Ovary (tissue), 9 donors: ENCODE results near the gene STX3. TPM values are rescaled to one million over a fixed set of nuclear protein-coding genes. Genes with fewer than 3 reads are reported as not detected.

ENCODE experiments used
- DNase-seq, 5 donors: peaks; one replicate each; pipeline ENCODE4 v3.0.0-alpha.2; 2019 to 2020
- H3K27ac ChIP-seq, 2 donors: fragments of 200-600 bp; one replicate each; pipeline versions ENCODE4 v1.5.1 to v1.8.0; 2019 to 2022
- H3K27me3 ChIP-seq: fragments of 200-600 bp; one replicate; pipeline ENCODE4 v1.8.0; 2022
- H3K36me3 ChIP-seq: fragments of 200-600 bp; sonication (generic); one replicate; pipeline ENCODE4 v1.5.1; 2019
- H3K4me1 ChIP-seq: one replicate; pipeline ENCODE4 v1.8.1; 2013; ENCODE audit warnings: mild to moderate bottlenecking, moderate library complexity; ENCODE audit not compliant: insufficient read depth
- H3K4me3 ChIP-seq: fragments of 200-600 bp; sonication (generic); one replicate; pipeline ENCODE4 v1.5.1; 2017
- H3K9me3 ChIP-seq, 2 donors: fragments of 200-600 bp in 1 of 2; sonication (generic) in 1 of 2; one replicate each; pipeline versions ENCODE4 v1.5.1 to v1.8.1; 2013 to 2019; ENCODE audit warnings: mild to moderate bottlenecking in 1 of 2, moderate library complexity in 1 of 2
- EP300 ChIP-seq: sonication (generic); formaldehyde crosslinking; IDR thresholded peaks from one replicate; pipeline ENCODE4 v1.6.1; 2017; ENCODE audit warnings: antibody characterized with exemption
- POLR2A ChIP-seq: fragments of 450-650 bp; IDR thresholded peaks from one replicate; pipeline ENCODE4 v1.6.1; 2017; ENCODE audit warnings: antibody characterized with exemption, mild to moderate bottlenecking, moderate library complexity
- WGBS, 3 donors: extraction: QIAGEN DNeasy Blood & Tissue Kit in 1 of 3; methylation state at CpG; one replicate each; pipeline versions ENCODE4 v1.1.5 to v1.1.7; 2013 to 2017; 5-methylcytosine and 5-hydroxymethylcytosine counted together
- intact Hi-C, 4 donors: fragments of 100-400 bp; cut with DNase I; formaldehyde crosslinking; loops; one replicate each; pipeline versions ENCODE4 v1.11.0 to v1.15.1; 2022 to 2023
- polyA plus RNA-seq, 2 donors: library from polyadenylated mRNA; stranded (reverse); fragments of 200-250 nt in 1 of 2; fragments of 350-450 nt in 1 of 2; fragmentation: Illumina TruSeq in 1 of 2; extraction: RNeasy Lipid Tissue Mini Kit (QIAGEN cat#74804) in 1 of 2; gene quantifications; one replicate each; pipeline ENCODE4 v1.2.3, GENCODE V29; 2013 to 2014
- total RNA-seq, 7 donors: library from RNA; depleted of rRNA in 2 of 7; stranded (reverse); fragments of >200 nt in 2 of 7; fragmentation: NEBNext Ultra II Directional in 3 of 7; extraction: Animal tissue kit (Norgen Biotek cat#: 25700) in 3 of 7; gene quantifications; one replicate each; pipeline versions ENCODE4 v1.1.0 to v1.2.4, GENCODE V29; 2016 to 2023
- TF ChIP-seq, protein P1 (sequence below), 3 donors: fragments of 450-650 bp in 2 of 3; fragments of 200-600 bp in 1 of 3; IDR thresholded peaks; one replicate each; pipeline versions ENCODE4 v1.5.1 to v1.8.0; 2016 to 2022; ENCODE audit warnings: antibody characterized with exemption in 3 of 3, mild to moderate bottlenecking in 1 of 3
- donor health status: DM: no; HTN: no; CAD: no; lungs with moderate emphysema.
- donor health status: DM: no; HTN: no; CAD: no.
- donor health status: Bipolar disorder and iron deficiency.
- donor health status: DM: yes; HTN: yes; CAD: no.
- donor health status: DM: no; HTN: no; CAD: no.
- donor health status: DM: yes; HTN: yes; CAD: no.

Gene STX3
- total and polyA plus RNA-seq, 9 donors = 13.3 to 29.4 (median 16.2) TPM

DNA sequence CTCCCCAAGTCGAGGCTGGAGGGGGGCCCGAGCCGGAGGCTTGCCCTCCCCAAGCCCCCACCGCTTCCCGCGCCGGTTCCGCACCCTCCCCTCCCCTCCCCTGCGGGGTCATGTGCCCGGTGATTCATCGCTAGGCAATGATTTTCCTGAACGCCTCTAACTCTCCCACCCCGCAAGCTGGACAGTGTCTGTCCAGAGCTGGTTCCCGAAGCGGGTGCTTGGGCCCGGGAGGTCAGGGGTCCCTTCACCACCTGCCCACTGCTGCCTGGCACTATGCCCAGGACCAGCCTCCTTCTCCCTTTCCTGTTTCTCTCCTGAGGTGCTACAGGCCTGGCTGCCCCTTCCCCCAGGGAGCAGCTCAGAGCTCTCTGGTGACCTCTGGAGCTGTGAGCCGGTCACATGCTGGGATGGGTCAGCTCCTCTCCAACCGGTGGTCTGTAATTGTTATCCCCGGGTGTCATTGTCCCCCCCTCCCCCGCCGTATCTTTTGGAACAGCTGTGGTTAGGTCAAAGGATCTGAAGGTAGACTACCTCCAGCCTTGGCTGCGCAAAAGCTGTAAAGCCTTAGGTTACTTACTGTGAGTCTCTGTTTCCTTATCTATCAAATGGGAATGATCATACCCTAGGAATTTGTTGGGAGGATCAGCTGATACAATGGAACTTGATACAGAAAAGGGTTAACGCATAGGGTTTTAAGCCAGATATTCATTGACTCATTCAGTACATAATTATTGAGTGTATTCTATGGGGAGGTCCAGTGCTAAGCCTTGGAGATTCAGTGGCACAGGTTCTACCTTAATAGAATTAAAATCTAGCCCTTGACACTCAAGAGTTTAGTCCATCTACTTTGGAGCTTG, 753 bp downstream of the STX3 start:
- no peaks in the 10 kb centered on the region for H3K36me3 ChIP-seq
- peaks cover 6% of the 10 kb centered on the region for H3K4me1 ChIP-seq
- no peak for TF ChIP-seq POLR2A
- no peak for TF ChIP-seq EP300
- TF ChIP-seq, protein P1, sequence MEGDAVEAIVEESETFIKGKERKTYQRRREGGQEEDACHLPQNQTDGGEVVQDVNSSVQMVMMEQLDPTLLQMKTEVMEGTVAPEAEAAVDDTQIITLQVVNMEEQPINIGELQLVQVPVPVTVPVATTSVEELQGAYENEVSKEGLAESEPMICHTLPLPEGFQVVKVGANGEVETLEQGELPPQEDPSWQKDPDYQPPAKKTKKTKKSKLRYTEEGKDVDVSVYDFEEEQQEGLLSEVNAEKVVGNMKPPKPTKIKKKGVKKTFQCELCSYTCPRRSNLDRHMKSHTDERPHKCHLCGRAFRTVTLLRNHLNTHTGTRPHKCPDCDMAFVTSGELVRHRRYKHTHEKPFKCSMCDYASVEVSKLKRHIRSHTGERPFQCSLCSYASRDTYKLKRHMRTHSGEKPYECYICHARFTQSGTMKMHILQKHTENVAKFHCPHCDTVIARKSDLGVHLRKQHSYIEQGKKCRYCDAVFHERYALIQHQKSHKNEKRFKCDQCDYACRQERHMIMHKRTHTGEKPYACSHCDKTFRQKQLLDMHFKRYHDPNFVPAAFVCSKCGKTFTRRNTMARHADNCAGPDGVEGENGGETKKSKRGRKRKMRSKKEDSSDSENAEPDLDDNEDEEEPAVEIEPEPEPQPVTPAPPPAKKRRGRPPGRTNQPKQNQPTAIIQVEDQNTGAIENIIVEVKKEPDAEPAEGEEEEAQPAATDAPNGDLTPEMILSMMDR (IDR thresholded peaks at IDR 0.05) = no peak
- peak; percentile 83 to 86 (median 85) for DNase-seq
- H3K4me3 ChIP-seq = peak overlapping the region; percentile 73
- no peaks in the 10 kb centered on the region for H3K27me3 ChIP-seq
- H3K27ac ChIP-seq = peak overlapping the region; percentile 85 to 95
- H3K9me3 ChIP-seq = no peaks in the 10 kb centered on the region
- WGBS, 3 donors = 7 to 8% (median 8%) methylated on average over 18 to 23 of the region's 23 CpGs
- intact Hi-C loops = loop anchor here in 2 of 4 donors (2.0 to 10.0 kb wide), 2 partner anchors 47 to 49 kb away; no protein-coding TSS in a partner anchor

GRCh38 chr11:59756558-59756840, 1.3 kb downstream of the STX3 start:
- H3K27me3 ChIP-seq = no peaks in the 10 kb centered on the region
- intact Hi-C loops = loop anchor here in 1 of 4 donors (10.0 kb wide), 1 partner anchor 48 kb away; no protein-coding TSS in a partner anchor
- H3K4me3 ChIP-seq = no peak overlapping the region
- H3K9me3 ChIP-seq = no peaks in the 10 kb centered on the region
- WGBS, 3 donors = 42 to 62% (median 52%) methylated on average over 3 of the region's 3 CpGs
- peaks cover 6% of the 10 kb centered on the region for H3K4me1 ChIP-seq
- no peak for DNase-seq
- peak overlapping the region in 1 of 2 donors; percentile 85 for H3K27ac ChIP-seq
- H3K36me3 ChIP-seq = no peaks in the 10 kb centered on the region
- TF ChIP-seq EP300 = no peak

DNA sequence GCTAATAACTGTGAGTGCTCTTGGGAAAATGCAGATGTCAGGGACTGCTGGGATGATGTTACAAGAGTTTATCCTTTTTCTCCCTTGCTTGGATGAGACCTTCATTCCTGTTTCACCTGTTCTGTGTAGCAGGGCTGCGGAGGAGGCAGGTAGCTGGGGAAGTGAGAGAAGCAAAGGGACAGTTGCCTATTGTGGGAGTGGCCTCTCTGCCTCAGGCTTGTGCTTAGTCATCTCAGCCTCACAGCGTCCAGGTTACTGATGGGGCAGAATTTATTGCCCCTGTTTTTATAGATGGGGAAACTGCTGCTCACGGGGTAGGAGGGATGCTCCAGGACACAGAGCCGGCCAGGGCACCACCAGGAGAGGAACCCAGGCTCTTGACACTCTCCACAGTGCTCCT, 1.7 kb downstream of the STX3 start:
- DNase-seq = peak in 1 of 5 donors; percentile 23
- no peaks in the 10 kb centered on the region for H3K36me3 ChIP-seq
- TF ChIP-seq, protein P1 (IDR thresholded peaks at IDR 0.05) = no peak
- TF ChIP-seq EP300 (no peak), POLR2A (no peak)
- 46 to 63% (median 57%) methylated on average over 4 of the region's 4 CpGs for WGBS, 3 donors
- no peaks in the 10 kb centered on the region for H3K9me3 ChIP-seq
- no peak overlapping the region for H3K4me3 ChIP-seq
- H3K27ac ChIP-seq = peak overlapping the region in 1 of 2 donors; percentile 85
- H3K27me3 ChIP-seq = no peaks in the 10 kb centered on the region
- intact Hi-C loops = loop anchor here in 1 of 4 donors (10.0 kb wide), 1 partner anchor 48 kb away; no protein-coding TSS in a partner anchor
- H3K4me1 ChIP-seq = peaks cover 6% of the 10 kb centered on the region

DNA sequence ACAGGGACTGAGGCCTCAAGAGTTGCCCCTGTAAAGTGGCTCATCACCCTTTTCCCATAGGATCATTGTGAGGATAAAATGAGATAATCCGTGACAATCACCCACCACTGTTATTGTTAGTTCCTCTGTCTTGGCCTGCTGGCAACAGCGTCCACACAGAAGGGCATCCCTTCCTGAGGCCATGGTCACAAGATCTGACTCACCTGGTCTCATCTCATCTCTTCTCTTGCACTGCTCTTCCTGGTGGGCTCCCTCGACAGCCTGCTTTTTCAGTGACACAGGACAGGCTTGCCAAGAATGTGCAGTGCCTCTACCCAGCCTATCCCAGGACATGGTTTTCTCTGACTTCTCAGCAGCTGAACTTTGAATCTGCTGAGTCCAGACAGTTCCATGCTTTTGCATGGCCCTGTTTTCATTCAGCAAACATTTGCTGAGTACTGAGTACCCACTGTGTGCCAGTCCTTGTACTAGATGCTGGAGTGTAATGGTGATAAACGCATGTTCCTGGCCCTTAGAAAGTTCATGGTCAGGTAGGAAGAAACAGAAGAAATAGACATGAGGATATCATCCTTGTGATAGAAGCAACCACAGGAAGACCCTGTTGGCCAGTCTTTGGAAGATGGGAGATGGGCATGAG, 3.3 kb downstream of the STX3 start:
- H3K27ac ChIP-seq = no peak overlapping the region
- DNase-seq = no peak
- H3K9me3 ChIP-seq = no peaks in the 10 kb centered on the region
- H3K4me3 ChIP-seq = no peak overlapping the region
- no peaks in the 10 kb centered on the region for H3K36me3 ChIP-seq
- no peaks in the 10 kb centered on the region for H3K27me3 ChIP-seq
- H3K4me1 ChIP-seq = peaks cover 6% of the 10 kb centered on the region
- WGBS, 3 donors = 80 to 85% (median 82%) methylated on average over 4 of the region's 4 CpGs
- intact Hi-C loops = loop anchor here in 1 of 4 donors (10.0 kb wide), 1 partner anchor 46 kb away; no protein-coding TSS in a partner anchor
- TF ChIP-seq, protein P1 (IDR thresholded peaks at IDR 0.05) = no peak
- TF ChIP-seq EP300 (no peak), POLR2A (no peak)
